ENCODE data around the gene LRP1. TPM values are rescaled to one million over a fixed set of nuclear protein-coding genes. Genes with fewer than 3 reads are reported as not detected.

LRP1 gene
- total RNA-seq, 2 experiments from 2014 or later, result 6.6 to 8.5 TPM

- H3K36me3 Mint-ChIP-seq (ENCODE audit: low read depth), result peaks cover 94% of the 10 kb centered on the region
- no peaks in the 10 kb centered on the region for H3K9me3 Mint-ChIP-seq
- no peak for DNase-seq
- intact Hi-C loops (cut with DNase I, micrococcal nuclease), result no loop called here
- CTCF ChIA-PET, result interaction anchor here (0.9 to 7.6 kb wide), 5 partner anchors 13 to 30 kb away, joined by 3 to 67 read pairs (median 6); partner anchors contain the start of gene STAT6
- Histone ChIP-seq H3K36me3 (ENCODE audit: insufficient read depth, low read length) (peaks cover 80% of the 10 kb centered on the region), H3K27me3 (ENCODE audit: control insufficient read depth in 1 of 2, insufficient read depth in 2 of 2, low read length in 2 of 2) (no peaks in the 10 kb centered on the region), H3K4me1 (ENCODE audit: insufficient read depth, low read length) (peaks cover 56% of the 10 kb centered on the region), H3K27ac (ENCODE audit: low read depth in 1 of 2, low read length in 2 of 2) (peak overlapping the region; percentile 60 to 69), H3K4me3 (ENCODE audit: low read length) (no peak overlapping the region), H3K9me3 (ENCODE audit: control insufficient read depth in 1 of 2, insufficient read depth in 1 of 2, low read length in 2 of 2) (no peaks in the 10 kb centered on the region)
- POLR2A ChIA-PET, result interaction anchor here (0.6 to 14.4 kb wide), 5 partner anchors 13 to 417 kb away, joined by 3 to 344 read pairs (median 15); partner anchors contain the start of genes NEMP1 and STAT6
- H3K4me3 Mint-ChIP-seq, result no peak overlapping the region
- peak overlapping the region; percentile 98 for H3K27ac Mint-ChIP-seq
- H3K4me1 Mint-ChIP-seq (ENCODE audit: low read depth), result peaks cover 57% of the 10 kb centered on the region
- ATAC-seq (ENCODE audit: poor library complexity), result no peak
- no peak for TF ChIP-seq CTCF (IDR thresholded peaks at IDR 0.05)
- H3K27me3 Mint-ChIP-seq, result no peaks in the 10 kb centered on the region
These were observed 33.8 kb upstream of the LRP1 start for GRCh38 chr12:57094208-57095160.

- ATAC-seq (ENCODE audit: poor library complexity), result no peak
- peaks cover 46% of the 10 kb centered on the region for H3K4me1 ChIP-seq (ENCODE audit: insufficient read depth, low read length)
- intact Hi-C loops (cut with DNase I, micrococcal nuclease), result no loop called here
- H3K4me3 ChIP-seq (ENCODE audit: low read length), result no peak overlapping the region
- CTCF ChIA-PET, result interaction anchor here (0.9 to 7.6 kb wide), 4 partner anchors 12 to 29 kb away, joined by 3 to 47 read pairs (median 5); partner anchors contain the start of gene STAT6
- Mint-ChIP-seq H3K36me3 (ENCODE audit: low read depth) (peaks cover 96% of the 10 kb centered on the region), H3K27ac (peak overlapping the region; percentile 98), H3K4me1 (ENCODE audit: low read depth) (peaks cover 53% of the 10 kb centered on the region), H3K9me3 (no peaks in the 10 kb centered on the region), H3K4me3 (no peak overlapping the region), H3K27me3 (no peaks in the 10 kb centered on the region)
- H3K27me3 ChIP-seq (ENCODE audit: control insufficient read depth in 1 of 2, insufficient read depth in 2 of 2, low read length in 2 of 2), result no peaks in the 10 kb centered on the region
- H3K27ac ChIP-seq (ENCODE audit: low read depth in 1 of 2, low read length in 2 of 2), result peak overlapping the region in 1 of 2 donors; percentile 29
- POLR2A ChIA-PET, result interaction anchor here (3.2 to 14.4 kb wide), 2 partner anchors 12 to 26 kb away, joined by 15 to 344 read pairs; partner anchors contain the start of gene STAT6
- no peaks in the 10 kb centered on the region for H3K9me3 ChIP-seq (ENCODE audit: control insufficient read depth in 1 of 2, insufficient read depth in 1 of 2, low read length in 2 of 2)
- H3K36me3 ChIP-seq (ENCODE audit: insufficient read depth, low read length), result peaks cover 89% of the 10 kb centered on the region
- no peak for TF ChIP-seq CTCF (IDR thresholded peaks at IDR 0.05)
- no peak for DNase-seq
These were observed 32.8 kb upstream of the LRP1 start for GRCh38 chr12:57095440-57095839.

- CTCF ChIA-PET, result interaction anchor here (1.0 to 7.6 kb wide), 4 partner anchors 11 to 28 kb away, joined by 3 to 47 read pairs (median 5); partner anchors contain the start of gene STAT6
- Mint-ChIP-seq H3K36me3 (ENCODE audit: low read depth) (peaks cover 96% of the 10 kb centered on the region), H3K27ac (peak overlapping the region; percentile 98), H3K9me3 (no peaks in the 10 kb centered on the region), H3K27me3 (no peaks in the 10 kb centered on the region), H3K4me3 (peak overlapping the region; percentile 7), H3K4me1 (ENCODE audit: low read depth) (peaks cover 50% of the 10 kb centered on the region)
- Histone ChIP-seq H3K4me3 (ENCODE audit: low read length) (no peak overlapping the region), H3K36me3 (ENCODE audit: insufficient read depth, low read length) (peaks cover 84% of the 10 kb centered on the region), H3K4me1 (ENCODE audit: insufficient read depth, low read length) (peaks cover 39% of the 10 kb centered on the region), H3K27ac (ENCODE audit: low read depth in 1 of 2, low read length in 2 of 2) (no peak overlapping the region), H3K27me3 (ENCODE audit: control insufficient read depth in 1 of 2, insufficient read depth in 2 of 2, low read length in 2 of 2) (no peaks in the 10 kb centered on the region), H3K9me3 (ENCODE audit: control insufficient read depth in 1 of 2, insufficient read depth in 1 of 2, low read length in 2 of 2) (no peaks in the 10 kb centered on the region)
- ATAC-seq (ENCODE audit: poor library complexity), result no peak
- POLR2A ChIA-PET, result interaction anchor here (3.2 to 14.4 kb wide), 2 partner anchors 12 to 27 kb away, joined by 15 to 344 read pairs; partner anchors contain the start of gene STAT6
- intact Hi-C loops (cut with DNase I, micrococcal nuclease), result no loop called here
- no peak for DNase-seq
- no peak for TF ChIP-seq CTCF (IDR thresholded peaks at IDR 0.05)
These were observed 32.1 kb upstream of the LRP1 start for GRCh38 chr12:57096099-57096572.

Data from CD4-positive, alpha-beta T cell (primary cell).